Stimulated activated CD4-positive, alpha-beta T cell treated with anti-CD3 and anti-CD28 coated beads, Interleukin-1b, Interleukin-23, amount 100 ng/mL, for 4 hours (primary cell): ENCODE data around the gene BCL7C.
A peak's percentile ranks its signal among the peaks of the same experiment; 100 is the strongest.
"Not testable (repeated sequence)": the region's sequence is repeated elsewhere in the genome, so short reads cannot be mapped to it uniquely, and the experiment has no call there.

Experiments
- DNase-seq, 2 donors: peaks; one replicate each; pipeline ENCODE4 v3.0.0-alpha.2; 2020; ENCODE audit warnings: low read depth in 2 of 2

The BCL7C gene

GRCh38 chr16:30893744-30894539, at the start of gene BCL7C:
TSS of gene BCL7C (minus strand) at chr16:30894077. CDS start at chr16:30893944, 133 bp downstream.
- peak; percentile 70 to 85 for DNase-seq

- DNase-seq: no peak
Measured at GRCh38 chr16:30942426-30942806, 48.5 kb upstream of the BCL7C start.

GRCh38 chr16:30941600-30942425, 47.9 kb upstream of the BCL7C start:
- peak; percentile 43 to 47 for DNase-seq

GRCh38 chr16:30939571-30939970, 45.7 kb upstream of the BCL7C start:
- not testable (repeated sequence) for DNase-seq

DNA sequence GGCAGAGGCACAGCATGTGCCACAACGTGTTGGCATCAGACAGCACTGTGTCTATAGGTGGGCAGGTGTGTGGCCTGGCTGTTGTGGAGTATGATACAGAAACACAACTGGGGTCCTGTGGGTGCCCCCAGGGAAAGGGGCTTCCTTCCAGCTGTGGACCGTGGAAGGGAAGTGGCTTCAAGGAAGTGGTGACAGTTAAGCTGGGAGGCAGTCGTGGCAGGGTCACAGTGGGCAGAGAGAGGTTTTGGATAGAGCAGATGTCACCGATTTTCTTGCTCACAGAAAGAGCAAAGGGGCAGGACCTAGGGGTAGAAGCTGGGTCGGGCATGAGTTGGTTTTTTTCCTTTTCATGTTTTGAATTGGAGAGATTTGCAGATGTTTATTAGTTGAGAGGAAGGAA, 43.8 kb upstream of the BCL7C start:
- DNase-seq: no peak

DNA sequence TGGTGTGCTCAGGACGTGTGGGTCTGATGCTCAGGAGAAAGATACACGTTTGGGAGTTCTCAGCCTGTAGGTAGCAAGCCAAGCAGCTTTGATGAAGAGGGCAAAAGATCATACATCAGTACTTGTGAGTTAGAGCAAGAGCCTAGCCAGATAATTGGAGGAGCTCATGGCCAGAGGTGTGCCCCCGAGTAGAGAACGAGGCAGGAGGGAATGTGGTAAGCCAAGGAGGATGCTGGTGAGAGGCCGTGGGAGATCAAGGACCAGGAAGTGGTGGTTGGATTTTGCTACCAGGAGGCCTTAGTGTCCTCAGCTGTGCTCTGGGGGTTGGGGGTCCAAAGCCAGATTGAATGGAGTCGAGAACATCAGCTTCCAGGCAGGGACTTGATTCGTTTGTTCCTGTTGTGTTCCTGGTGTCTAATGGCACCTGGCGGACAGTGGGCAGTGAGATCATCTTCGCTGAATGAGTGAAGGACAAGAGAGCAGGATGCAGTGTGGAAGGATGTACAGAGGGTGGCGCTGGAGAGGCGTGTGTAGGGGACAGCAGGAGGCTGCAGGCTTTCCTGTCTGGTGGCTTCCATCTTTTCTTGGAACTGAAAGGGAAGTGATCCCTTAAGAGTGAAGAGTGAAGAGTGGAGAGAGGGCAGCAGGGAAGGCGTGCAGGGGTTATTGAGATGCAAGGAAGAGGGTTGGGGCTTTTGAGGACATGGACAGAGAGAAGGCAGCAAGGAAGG, 41.1 kb upstream of the BCL7C start:
- no peak for DNase-seq

DNA sequence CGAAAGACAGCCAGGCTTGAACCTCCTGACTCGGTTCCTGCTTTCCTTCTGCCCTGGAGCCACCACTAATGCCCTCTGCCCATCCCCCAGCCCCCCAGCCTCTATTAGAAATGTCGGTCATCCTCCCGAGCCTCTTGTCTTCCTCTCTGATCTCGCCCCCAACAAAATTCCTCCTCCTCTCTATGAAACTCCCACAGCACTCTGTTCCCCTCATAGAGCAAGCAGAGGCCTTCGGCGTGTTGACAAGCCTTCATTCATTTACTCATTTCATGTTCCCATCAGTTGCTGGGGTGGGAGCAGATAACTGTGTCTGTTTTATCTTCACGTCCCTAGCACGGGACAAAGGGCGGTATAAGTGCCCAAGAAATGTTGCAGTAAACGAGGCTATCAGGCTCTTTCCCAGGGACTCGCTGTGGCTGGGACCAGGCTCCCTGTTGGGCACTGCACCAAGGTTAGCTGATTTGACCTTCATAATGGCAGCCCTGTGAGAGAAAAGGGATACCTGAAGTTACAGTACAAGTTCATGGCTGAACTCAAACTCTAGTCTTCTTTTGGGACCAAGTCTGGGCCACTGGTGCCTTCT, 37.3 kb upstream of the BCL7C start:
- no peak for DNase-seq

- no peak for DNase-seq
Measured at GRCh38 chr16:30930160-30930571, 36.3 kb upstream of the BCL7C start.

GRCh38 chr16:30929167-30929566, 35.3 kb upstream of the BCL7C start:
- no peak for DNase-seq

DNA sequence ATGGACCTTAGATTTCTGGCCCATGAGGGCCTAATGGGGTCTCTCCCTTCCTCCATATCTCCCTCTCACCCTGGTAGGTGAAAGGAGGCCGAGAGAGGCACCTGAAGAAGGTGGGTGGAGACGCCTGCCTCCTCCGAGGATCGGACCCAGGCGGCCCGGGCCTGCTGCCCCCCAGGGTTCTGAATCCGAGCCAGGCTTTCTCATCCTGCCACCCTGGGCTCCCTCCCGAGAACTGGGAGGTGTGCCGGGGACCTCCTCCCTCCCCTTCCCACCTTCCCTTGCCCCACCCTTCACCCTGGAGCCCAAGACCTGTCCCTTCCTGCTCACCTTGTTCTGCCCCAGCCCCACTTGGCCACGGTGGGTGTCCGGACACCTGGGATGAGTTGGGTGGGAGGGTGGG, 34.5 kb upstream of the BCL7C start:
- DNase-seq: no peak

- DNase-seq: peak in 1 of 2 donors; percentile 36
Measured at GRCh38 chr16:30927789-30928378, 34.0 kb upstream of the BCL7C start.

GRCh38 chr16:30926937-30927788, 33.3 kb upstream of the BCL7C start:
- no peak for DNase-seq

GRCh38 chr16:30925995-30926811, 32.3 kb upstream of the BCL7C start:
- DNase-seq: no peak

DNA sequence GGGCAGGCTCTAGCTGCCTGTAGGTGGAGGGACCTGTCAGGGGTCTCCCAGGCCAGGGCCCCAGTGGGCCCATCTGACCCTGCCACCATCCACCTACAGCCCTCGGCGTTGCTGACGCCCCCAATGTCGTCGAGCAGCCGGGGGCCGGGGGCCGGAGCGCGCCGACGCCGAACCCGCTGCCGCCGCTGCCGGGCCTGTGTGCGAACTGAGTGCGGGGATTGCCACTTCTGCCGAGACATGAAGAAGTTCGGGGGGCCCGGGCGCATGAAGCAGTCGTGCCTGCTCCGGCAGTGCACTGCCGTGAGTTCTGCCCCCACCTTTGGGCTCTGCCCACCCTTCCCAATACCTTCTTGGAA, 31.7 kb upstream of the BCL7C start:
- no peak for DNase-seq

GRCh38 chr16:30924913-30925631, 31.2 kb upstream of the BCL7C start:
- DNase-seq: no peak

DNA sequence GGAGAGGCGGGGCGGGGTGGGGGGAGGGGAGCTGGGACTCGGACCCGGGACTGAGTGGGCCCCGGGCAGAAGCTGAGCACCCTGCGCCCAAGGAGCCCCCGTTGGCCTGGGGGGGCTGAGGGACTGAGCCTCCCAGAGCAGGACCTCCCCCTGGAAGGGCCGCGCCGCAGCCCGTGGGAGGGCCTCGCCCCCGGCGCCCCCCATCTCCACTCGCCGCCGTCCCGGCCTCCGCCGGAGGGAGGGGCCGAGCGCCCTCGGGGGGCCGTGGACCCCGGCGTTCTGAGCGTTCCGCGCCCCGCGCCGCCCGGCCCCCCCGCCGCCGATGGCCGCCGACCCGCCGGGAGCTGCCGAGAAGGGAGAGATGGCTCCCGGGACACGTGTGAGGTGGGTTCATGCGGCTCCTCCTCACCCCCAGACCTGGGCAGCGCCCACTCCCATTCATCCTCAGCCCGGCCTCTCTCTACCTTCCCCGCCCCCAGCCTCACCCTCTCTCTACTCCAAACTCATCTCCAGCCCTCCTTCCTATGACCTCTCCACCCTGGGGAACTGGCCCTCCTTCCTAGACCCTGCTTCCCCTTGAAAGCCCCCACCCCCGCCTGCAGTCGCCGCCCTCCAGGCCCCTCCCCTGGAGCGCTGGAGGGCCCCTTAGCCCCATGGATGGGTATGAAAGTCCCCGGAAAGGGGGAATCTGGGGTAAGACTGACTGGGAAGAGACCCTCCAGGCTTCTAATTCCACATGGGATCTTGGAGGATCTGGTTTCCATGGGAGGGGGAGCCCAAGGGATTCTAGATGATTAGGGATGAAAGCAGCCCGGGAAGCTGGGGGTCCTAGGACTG, 30.4 kb upstream of the BCL7C start:
- no peak for DNase-seq

GRCh38 chr16:30923554-30924075, 29.7 kb upstream of the BCL7C start, which contains the start of gene FBXL19:
TSS of gene FBXL19 (plus strand) at chr16:30923572. CDS start at chr16:30925755, 2,183 bp downstream.
- no peak for DNase-seq
